ENCODE data around the gene PIERCE2. TPM values are rescaled to one million over a fixed set of nuclear protein-coding genes. Genes with fewer than 3 reads are reported as not detected.

The PIERCE2 gene
- total and polyA plus RNA-seq, 5 donors from 2014 or later: 0.76 to 0.89 TPM; not detected in 3

- H3K36me3 ChIP-seq (ENCODE audit: control insufficient read depth, insufficient read depth, low read length): no peaks in the 10 kb centered on the region
- H3K27me3 ChIP-seq (ENCODE audit: control insufficient read depth, insufficient read depth, low read length): no peaks in the 10 kb centered on the region
- peaks cover 10% of the 10 kb centered on the region for H3K27me3 Mint-ChIP-seq
- H3K4me3 Mint-ChIP-seq: no peak overlapping the region
- no peak for DNase-seq
- ATAC-seq (ENCODE audit: low read depth in 2 of 2): no peak
- no peak overlapping the region for H3K4me3 ChIP-seq (ENCODE audit: low read depth, low read length)
- H3K27ac Mint-ChIP-seq: no peak overlapping the region
- H3K9me3 Mint-ChIP-seq: peaks cover 0 to 2% (median 0%) of the 10 kb centered on the region in 7 donors
- no peaks in the 10 kb centered on the region for H3K9me3 ChIP-seq (ENCODE audit: control insufficient read depth in 2 of 2, low read length in 2 of 2)
- peaks cover 0 to 5% (median 0%) of the 10 kb centered on the region in 4 donors for H3K4me1 Mint-ChIP-seq
- no peaks in the 10 kb centered on the region for H3K4me1 ChIP-seq (ENCODE audit: control insufficient read depth, insufficient read depth, low read length, poor library complexity, severe bottlenecking)
- no peaks in the 10 kb centered on the region for H3K36me3 Mint-ChIP-seq
- no peak overlapping the region for H3K27ac ChIP-seq (ENCODE audit: insufficient read depth, low read length, poor library complexity, severe bottlenecking)
Measured at GRCh38 chr15:55468321-55468720, 60.0 kb downstream of the PIERCE2 start.

Other genes starting within 250 kb of the PIERCE2 start
- 121 TPM for gene RSL24D1, start 211.6 kb upstream of the PIERCE2 start, total RNA-seq
- 100 to 1,000 TPM in 3 of 4 donors, 10 to 100 TPM in 1; 85.4 to 118 (median 104) TPM for gene RSL24D1, start 211.6 kb upstream of the PIERCE2 start, polyA plus RNA-seq
- 34.0 TPM for gene RAB27A, start 118.7 kb upstream of the PIERCE2 start, total RNA-seq
- gene RAB27A, start 118.7 kb upstream of the PIERCE2 start, polyA plus RNA-seq: 10 to 100 TPM; 39.1 to 69.2 (median 46.1) TPM
- gene PIGBOS1, start 89.4 kb upstream of the PIERCE2 start, total RNA-seq: 9.4 TPM
- gene PIGBOS1, start 89.4 kb upstream of the PIERCE2 start, polyA plus RNA-seq: 10 to 100 TPM; 49.9 to 63.0 (median 56.1) TPM
- 38.5 TPM for gene PIGB, start 89.3 kb upstream of the PIERCE2 start, total RNA-seq
- 10 to 100 TPM; 14.3 to 19.1 (median 17.8) TPM for gene PIGB, start 89.3 kb upstream of the PIERCE2 start, polyA plus RNA-seq
- gene CCPG1, start 136 bp upstream of the PIERCE2 start, total RNA-seq: 28.7 TPM
- gene CCPG1, start 136 bp upstream of the PIERCE2 start, polyA plus RNA-seq: 10 to 100 TPM; 33.8 to 50.9 (median 39.3) TPM
- 1.2 TPM for gene DNAAF4, start 99.7 kb downstream of the PIERCE2 start, total RNA-seq
- 1 to 10 TPM in 3 of 4 donors, under 1 TPM in 1; 0.80 to 1.6 (median 1.1) TPM for gene DNAAF4, start 99.7 kb downstream of the PIERCE2 start, polyA plus RNA-seq
- gene PYGO1, start 179.8 kb downstream of the PIERCE2 start, total RNA-seq: not detected
- gene PYGO1, start 179.8 kb downstream of the PIERCE2 start, polyA plus RNA-seq: not detected

Data from CD4-positive, CD25-positive, alpha-beta regulatory T cell (primary cell).